SK-N-SH (cell line): Measurements from ENCODE around the gene TEX30. TPM values are rescaled to one million over a fixed set of nuclear protein-coding genes. Genes with fewer than 3 reads are reported as not detected.
A peak's percentile ranks its signal among the peaks of the same experiment; 100 is the strongest.

ENCODE experiments used
- CTCF ChIA-PET: fragments of 300-600, 350-600 bp; formaldehyde crosslinking; extraction: SDS; loops from one replicate; lab custom pipeline; 2021; lab: Yijun Ruan, JAX
- POLR2A ChIA-PET: fragments of 350-600 bp; sonication (Branson Sonifier 250); formaldehyde crosslinking; extraction: SDS; loops from one replicate; lab custom pipeline; 2020; ENCODE audit warnings: antibody characterized with exemption, inconsistent platforms; lab: Yijun Ruan, JAX
- DNase-seq: peaks from one replicate; pipeline ENCODE4 v3.0.0; 2012
- H2AFZ ChIP-seq: fragments of 200-600 bp; sonication (generic); 2 replicates; pipeline ENCODE4 v1.8.1; 2016; ENCODE audit warnings: antibody characterized with exemption, mild to moderate bottlenecking, low read depth
- H3F3A ChIP-seq: fragments of 200-600 bp; sonication (generic); replicated peaks from 2 replicates; pipeline ENCODE3; 2016; ENCODE audit warnings: antibody characterized with exemption, mild to moderate bottlenecking; ENCODE audit not compliant: insufficient read depth
- H3K27ac ChIP-seq, 2 experiments: fragments of 200-500 bp in 1 of 2; fragments of 200-600 bp in 1 of 2; sonication (Bioruptor generic) in 1 of 2; sonication (generic), shearing (Covaris generic) in 1 of 2; 2 replicates each; pipeline versions ENCODE4 v1.5.1 to v1.6.1; 2014 to 2016; ENCODE audit warnings: low read depth in 2 of 2, inconsistent platforms in 1 of 2, low read length in 1 of 2, mild to moderate bottlenecking in 1 of 2, mixed read lengths in 1 of 2
- H3K27me3 ChIP-seq: fragments of 200-600 bp; sonication (generic), shearing (Covaris generic); 2 replicates; pipeline ENCODE4 v1.6.1; 2016; ENCODE audit warnings: mixed run types; ENCODE audit not compliant: insufficient read depth
- H3K36me3 ChIP-seq, 2 experiments: fragments of 200-500 bp in 1 of 2; fragments of 200-600 bp in 1 of 2; sonication (Bioruptor generic) in 1 of 2; sonication (generic) in 1 of 2; replicated peaks in 1 of 2; 2 replicates each; pipeline versions ENCODE3 to v1.5.1; 2014 to 2016; ENCODE audit warnings: low read length in 1 of 2, mild to moderate bottlenecking in 1 of 2; ENCODE audit not compliant: insufficient read depth in 2 of 2, control insufficient read depth in 1 of 2
- H3K4me1 ChIP-seq, 2 experiments: fragments of 200-500 bp in 1 of 2; fragments of 200-600 bp in 1 of 2; sonication (Bioruptor generic) in 1 of 2; sonication (generic), shearing (Covaris generic) in 1 of 2; 2 replicates each; pipeline versions ENCODE4 v1.5.1 to v1.6.1; 2014 to 2016; ENCODE audit warnings: low read depth in 1 of 2, low read length in 1 of 2, mixed run types in 1 of 2; ENCODE audit not compliant: insufficient read depth in 2 of 2, control insufficient read depth in 1 of 2
- H3K4me2 ChIP-seq: fragments of 200-600 bp; sonication (generic), shearing (Covaris generic); 2 replicates; pipeline ENCODE4 v1.6.1; 2017; ENCODE audit warnings: mixed run types
- H3K4me3 ChIP-seq, 2 experiments: fragments of 200-500 bp in 1 of 2; fragments of 200-600 bp in 1 of 2; sonication (Bioruptor generic) in 1 of 2; sonication (generic), shearing (Covaris generic) in 1 of 2; 2 replicates each; pipeline versions ENCODE4 v1.5.1 to v1.8.1; 2014 to 2016; ENCODE audit warnings: low read depth in 2 of 2, inconsistent platforms in 1 of 2, low read length in 1 of 2, mild to moderate bottlenecking in 1 of 2, mixed read lengths in 1 of 2, moderate library complexity in 1 of 2
- H3K79me2 ChIP-seq: fragments of 200-600 bp; sonication (generic); 2 replicates; pipeline ENCODE4 v1.8.1; 2017; ENCODE audit warnings: mild to moderate bottlenecking; ENCODE audit not compliant: insufficient read depth
- H3K9ac ChIP-seq: fragments of 200-600 bp; sonication (generic); 2 replicates; pipeline ENCODE4 v1.6.1; 2017; ENCODE audit warnings: mixed run types
- H3K9me2 ChIP-seq: fragments of 200-600 bp; sonication (generic); 2 replicates; pipeline ENCODE4 v1.6.1; 2017; ENCODE audit warnings: mixed run types
- H3K9me3 ChIP-seq: fragments of 200-600 bp; sonication (generic); 2 replicates; pipeline ENCODE4 v1.6.1; 2017; ENCODE audit warnings: mixed run types, mild to moderate bottlenecking, moderate library complexity
- H4K20me1 ChIP-seq: fragments of 200-600 bp; sonication (generic); 2 replicates; pipeline ENCODE4 v1.6.1; 2017; ENCODE audit warnings: mild to moderate bottlenecking, mixed run types; ENCODE audit not compliant: insufficient read depth
- EP300 ChIP-seq, 2 experiments: IDR thresholded peaks; 2 replicates each; pipeline versions ENCODE4 v1.4.0 to v1.6.1; 2012; ENCODE audit warnings: borderline replicate concordance in 1 of 2, low read depth in 1 of 2, low read length in 1 of 2
- EZH2phosphoT487 ChIP-seq: fragments of 200-600 bp; sonication (generic); IDR thresholded peaks from 2 replicates; pipeline ENCODE4 v1.6.1; 2017; ENCODE audit warnings: low read depth, mixed run types, mild to moderate bottlenecking, antibody characterized with exemption, moderate library complexity, borderline replicate concordance
- FOSL2 ChIP-seq: IDR thresholded peaks from 2 replicates; pipeline ENCODE4 v1.4.0; 2012; ENCODE audit warnings: low read depth, mild to moderate bottlenecking, moderate library complexity, borderline replicate concordance
- JUND ChIP-seq: IDR thresholded peaks from 2 replicates; pipeline ENCODE4 v1.4.0; 2012
- NFIC ChIP-seq: IDR thresholded peaks from 2 replicates; pipeline ENCODE4 v1.4.0; 2012; ENCODE audit warnings: borderline replicate concordance
- PBX3 ChIP-seq: IDR thresholded peaks from 2 replicates; pipeline ENCODE4; 2012
- POLR2AphosphoS5 ChIP-seq: IDR thresholded peaks from 2 replicates; pipeline ENCODE4 v1.6.1; 2012; ENCODE audit warnings: low read depth, low read length
- RAD21 ChIP-seq: IDR thresholded peaks from 2 replicates; pipeline ENCODE4 v1.6.1; 2012; ENCODE audit warnings: mild to moderate bottlenecking, low read length
- REST ChIP-seq: IDR thresholded peaks from 2 replicates; pipeline ENCODE4 v1.6.1; 2012; ENCODE audit warnings: mild to moderate bottlenecking, low read depth, low read length, moderate library complexity
- RFX5 ChIP-seq: IDR thresholded peaks from 2 replicates; pipeline ENCODE4 v1.6.1; 2012; ENCODE audit warnings: mild to moderate bottlenecking, improper control_type of control experiment, low read length
- SIN3A ChIP-seq: IDR thresholded peaks from 2 replicates; pipeline ENCODE4 v1.6.1; 2012; ENCODE audit warnings: low read depth, mild to moderate bottlenecking, low read length, moderate library complexity, borderline replicate concordance
- TEAD4 ChIP-seq: IDR thresholded peaks from 2 replicates; pipeline ENCODE4 v1.4.0; 2012; ENCODE audit warnings: mild to moderate bottlenecking, borderline replicate concordance; ENCODE audit not compliant: insufficient read depth
- USF1 ChIP-seq: IDR thresholded peaks from 2 replicates; pipeline ENCODE4 v1.4.0; 2012; ENCODE audit warnings: low read depth, borderline replicate concordance
- WGBS: methylation state at CpG from one replicate; pipeline ENCODE4 v1.1.6; 2017; ENCODE audit warnings: low lambda C conversion rate; 5-methylcytosine and 5-hydroxymethylcytosine counted together
- polyA plus RNA-seq, 3 experiments: library from polyadenylated mRNA; depleted of rRNA; stranded (reverse); fragments of >200 nt; gene quantifications; 2 replicates each; pipeline ENCODE4 v1.2.3, GENCODE V29; 2012
- TF ChIP-seq, protein P1 (sequence below): IDR thresholded peaks from 2 replicates; pipeline ENCODE4 v1.4.0; 2012; ENCODE audit warnings: low read depth, borderline replicate concordance
- TF ChIP-seq, protein P2 (sequence below): fragments of 150-350 bp; IDR thresholded peaks from 2 replicates; pipeline ENCODE4 v1.6.1; 2016; ENCODE audit warnings: mild to moderate bottlenecking, low read depth, low read length
- TF ChIP-seq, protein P3 (sequence below): IDR thresholded peaks from 2 replicates; pipeline ENCODE4 v1.4.0; 2012; ENCODE audit warnings: low read depth

Gene TEX30
- polyA plus RNA-seq, 1 of the 3 experiments (the other 2 are of a cell fraction), result 7.2 TPM

- 4% methylated on average over 1 of the region's 1 CpG for WGBS
- Histone ChIP-seq H2AFZ (no peak overlapping the region), H3F3A (no peaks in the 10 kb centered on the region), H3K9ac (no peak overlapping the region), H3K4me3 (no peak overlapping the region), H3K9me3 (no peaks in the 10 kb centered on the region), H3K9me2 (no peaks in the 10 kb centered on the region), H3K27me3 (no peaks in the 10 kb centered on the region; the same call in 1 of the 2 replicates), H4K20me1 (no peaks in the 10 kb centered on the region), H3K36me3 (no peaks in the 10 kb centered on the region), H3K27ac (no peak overlapping the region), H3K4me2 (no peak overlapping the region), H3K4me1 (no peaks in the 10 kb centered on the region), H3K79me2 (no peaks in the 10 kb centered on the region)
- TF ChIP-seq PBX3 (no peak), RFX5 (no peak), POLR2AphosphoS5 (no peak), FOSL2 (no peak), EZH2phosphoT487 (no peak), NFIC (no peak), RAD21 (no peak), EP300 (IDR thresholded peaks at IDR 0.05; ENCODE audit: borderline replicate concordance in 1 of 2, low read depth in 1 of 2, low read length in 1 of 2) (no peak), JUND (no peak), TEAD4 (no peak)
- TF ChIP-seq, protein P1, sequence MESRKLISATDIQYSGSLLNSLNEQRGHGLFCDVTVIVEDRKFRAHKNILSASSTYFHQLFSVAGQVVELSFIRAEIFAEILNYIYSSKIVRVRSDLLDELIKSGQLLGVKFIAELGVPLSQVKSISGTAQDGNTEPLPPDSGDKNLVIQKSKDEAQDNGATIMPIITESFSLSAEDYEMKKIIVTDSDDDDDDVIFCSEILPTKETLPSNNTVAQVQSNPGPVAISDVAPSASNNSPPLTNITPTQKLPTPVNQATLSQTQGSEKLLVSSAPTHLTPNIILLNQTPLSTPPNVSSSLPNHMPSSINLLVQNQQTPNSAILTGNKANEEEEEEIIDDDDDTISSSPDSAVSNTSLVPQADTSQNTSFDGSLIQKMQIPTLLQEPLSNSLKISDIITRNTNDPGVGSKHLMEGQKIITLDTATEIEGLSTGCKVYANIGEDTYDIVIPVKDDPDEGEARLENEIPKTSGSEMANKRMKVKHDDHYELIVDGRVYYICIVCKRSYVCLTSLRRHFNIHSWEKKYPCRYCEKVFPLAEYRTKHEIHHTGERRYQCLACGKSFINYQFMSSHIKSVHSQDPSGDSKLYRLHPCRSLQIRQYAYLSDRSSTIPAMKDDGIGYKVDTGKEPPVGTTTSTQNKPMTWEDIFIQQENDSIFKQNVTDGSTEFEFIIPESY, result no peak
- TF ChIP-seq, protein P2, sequence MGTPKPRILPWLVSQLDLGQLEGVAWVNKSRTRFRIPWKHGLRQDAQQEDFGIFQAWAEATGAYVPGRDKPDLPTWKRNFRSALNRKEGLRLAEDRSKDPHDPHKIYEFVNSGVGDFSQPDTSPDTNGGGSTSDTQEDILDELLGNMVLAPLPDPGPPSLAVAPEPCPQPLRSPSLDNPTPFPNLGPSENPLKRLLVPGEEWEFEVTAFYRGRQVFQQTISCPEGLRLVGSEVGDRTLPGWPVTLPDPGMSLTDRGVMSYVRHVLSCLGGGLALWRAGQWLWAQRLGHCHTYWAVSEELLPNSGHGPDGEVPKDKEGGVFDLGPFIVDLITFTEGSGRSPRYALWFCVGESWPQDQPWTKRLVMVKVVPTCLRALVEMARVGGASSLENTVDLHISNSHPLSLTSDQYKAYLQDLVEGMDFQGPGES, result no peak
- no peak for DNase-seq
- ChIA-PET CTCF (no interaction called here), POLR2A (no interaction called here)
These were observed 31.5 kb downstream of the TEX30 start for GRCh38 chr13:102742101-102742500.

DNA sequence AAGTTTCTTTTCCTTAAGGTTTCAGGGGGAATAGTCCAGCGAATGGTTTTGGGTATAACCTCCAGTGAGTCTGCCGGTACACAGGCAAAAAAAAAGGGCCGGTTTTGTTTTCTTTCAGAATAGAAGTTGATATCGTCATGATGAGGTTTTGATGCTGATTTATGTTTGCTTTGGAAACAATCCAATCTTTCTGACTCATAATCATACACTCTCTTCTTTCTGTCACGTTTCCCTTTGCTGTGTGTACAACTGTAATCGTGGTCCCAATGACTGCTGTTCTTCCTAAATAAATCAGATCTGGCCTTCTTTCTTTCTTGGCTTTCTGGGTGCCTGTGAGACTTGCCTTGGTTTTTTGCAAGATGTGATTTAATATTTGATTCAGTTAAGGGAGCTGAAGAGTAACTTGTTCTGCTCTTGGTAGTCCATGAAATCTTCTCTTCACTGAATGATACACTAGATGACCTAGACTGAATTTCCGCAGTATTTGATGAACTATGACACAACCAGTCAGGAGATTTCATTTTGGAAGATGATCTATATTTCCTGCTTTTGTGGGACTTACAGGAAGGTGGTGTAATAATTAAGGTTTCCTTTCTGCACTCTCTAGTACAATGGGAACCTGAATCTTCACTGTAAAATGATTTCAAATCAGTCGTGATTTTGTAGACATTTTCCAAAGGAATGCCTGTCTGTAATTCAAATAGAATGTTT, 43.9 kb downstream of the TEX30 start:
- Histone ChIP-seq H3K36me3 (no peaks in the 10 kb centered on the region), H3K4me2 (peak overlapping the region; percentile 35), H3K9me2 (no peaks in the 10 kb centered on the region), H3K4me1 (no peaks in the 10 kb centered on the region; a peak in 1 of 4 replicates), H2AFZ (no peak overlapping the region), H4K20me1 (no peaks in the 10 kb centered on the region), H3K9ac (no peak overlapping the region), H3K4me3 (no peak overlapping the region; a peak in 1 of 4 replicates), H3K27ac (no peak overlapping the region), H3K9me3 (no peaks in the 10 kb centered on the region), H3K79me2 (no peaks in the 10 kb centered on the region), H3K27me3 (peaks cover 9% of the 10 kb centered on the region), H3F3A (no peaks in the 10 kb centered on the region)
- TF ChIP-seq SIN3A (no peak), USF1 (no peak), PBX3 (no peak), REST (no peak), NFIC (peak; percentile 60; the same call in 1 of the 2 replicates)
- TF ChIP-seq, protein P3, sequence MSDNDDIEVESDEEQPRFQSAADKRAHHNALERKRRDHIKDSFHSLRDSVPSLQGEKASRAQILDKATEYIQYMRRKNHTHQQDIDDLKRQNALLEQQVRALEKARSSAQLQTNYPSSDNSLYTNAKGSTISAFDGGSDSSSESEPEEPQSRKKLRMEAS, result no peak
- no peak for DNase-seq
- WGBS, result 24% methylated on average over 8 of the region's 8 CpGs
- ChIA-PET CTCF (no interaction called here), POLR2A (no interaction called here)
